ENCODE data around the gene PIK3C3.

DNA sequence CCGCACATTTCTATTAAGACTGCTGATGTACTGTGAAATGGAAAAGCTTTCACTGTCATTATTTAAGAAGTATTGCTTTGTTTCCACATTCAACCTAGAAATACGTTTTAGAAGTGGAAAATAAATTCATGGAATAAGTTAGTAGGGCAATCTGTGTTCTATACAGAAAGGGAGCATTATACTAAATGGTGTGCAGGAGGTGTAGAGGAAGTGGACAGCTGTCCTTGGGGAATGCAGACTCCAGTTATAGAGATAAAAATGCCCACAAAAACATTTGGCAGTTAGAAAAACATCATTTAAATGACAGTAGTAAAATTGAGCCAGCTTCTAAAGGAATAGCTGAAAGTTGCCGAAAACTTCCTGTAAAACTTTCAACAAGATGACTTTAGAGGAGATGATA, 46.8 kb downstream of the PIK3C3 start:
- TF ChIP-seq POLR2A (IDR thresholded peaks at IDR 0.05; ENCODE audit: low read length) (no peak), GATA1 (IDR thresholded peaks at IDR 0.05; ENCODE audit: low read depth, low read length) (no peak)

Data from erythroblast (primary cell).